PFSK-1 (cell line): ENCODE data around the gene LZTS2.

Source experiments
- POLR2AphosphoS5 ChIP-seq: IDR thresholded peaks from 2 replicates; pipeline ENCODE4 v1.6.1; 2012; ENCODE audit warnings: low read depth, mild to moderate bottlenecking, control low read depth, low read length, moderate library complexity
- REST ChIP-seq, 2 experiments: IDR thresholded peaks; 2 replicates each; pipeline versions ENCODE4 v1.6.1 to v1.8.0; 2011 to 2012; ENCODE audit warnings: low read depth in 2 of 2, low read length in 2 of 2, control low read depth in 1 of 2, inconsistent platforms in 1 of 2, mild to moderate bottlenecking in 1 of 2, moderate library complexity in 1 of 2; ENCODE audit not compliant: insufficient read depth in 1 of 2
- TAF1 ChIP-seq: IDR thresholded peaks from 2 replicates; pipeline ENCODE4 v1.6.1; 2012; ENCODE audit warnings: low read length, control low read depth, borderline replicate concordance; ENCODE audit not compliant: insufficient read depth

DNA sequence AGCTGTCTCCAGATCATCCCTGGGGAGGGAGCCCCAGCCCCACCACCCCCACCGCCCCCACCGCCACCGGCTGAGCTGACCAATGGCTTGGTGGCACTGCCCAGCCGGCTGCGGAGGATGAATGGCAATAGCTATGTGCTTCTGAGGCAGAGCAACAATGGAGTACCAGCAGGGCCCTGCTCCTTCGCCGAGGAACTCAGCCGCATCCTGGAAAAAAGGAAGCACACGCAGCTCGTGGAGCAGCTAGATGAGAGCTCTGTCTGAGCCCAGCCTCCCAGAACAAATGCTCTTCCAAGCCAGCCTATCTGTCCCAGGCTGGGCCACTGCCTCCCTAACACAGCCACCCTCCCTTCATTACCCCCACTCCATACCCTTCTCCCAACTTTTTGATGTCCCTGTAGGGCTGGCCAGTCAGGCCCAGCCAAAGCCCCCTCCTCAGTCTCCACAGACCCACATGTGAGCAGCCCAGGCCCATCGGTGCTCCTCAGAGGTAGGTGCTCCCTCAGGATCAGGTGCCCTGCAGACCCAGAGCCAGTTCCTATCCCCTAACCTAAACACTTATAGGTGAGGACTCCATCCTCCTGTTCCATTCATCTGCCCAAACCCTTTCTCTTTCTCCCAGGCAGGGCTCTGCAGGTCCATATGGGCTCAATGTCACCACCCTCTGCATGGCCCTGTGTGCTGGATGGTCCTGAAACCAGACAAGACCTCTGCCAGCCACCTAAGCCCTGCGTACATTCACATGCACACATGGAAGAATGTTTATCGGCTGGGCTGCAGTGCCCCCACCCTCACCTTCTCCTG is 15.5 kb upstream of the LZTS2 start:
- no peak for TF ChIP-seq POLR2AphosphoS5
- no peak for TF ChIP-seq REST (IDR thresholded peaks at IDR 0.05; ENCODE audit: insufficient read depth in 1 of 2, low read depth in 2 of 2, low read length in 2 of 2)
- TF ChIP-seq TAF1 = no peak
